Neural progenitor cell (in vitro differentiated cells): ENCODE measurements around the gene PLK2. TPM values are rescaled to one million over a fixed set of nuclear protein-coding genes. Genes with fewer than 3 reads are reported as not detected.

Source experiments
- DNase-seq: peaks from one replicate; pipeline ENCODE4 v3.0.0-alpha.2; 2016; ENCODE audit warnings: low spot score
- H2AFZ ChIP-seq: fragments of 200-600 bp; sonication (generic); replicated peaks from 2 replicates; pipeline ENCODE4 v1.6.1; 2016; ENCODE audit warnings: antibody characterized with exemption
- H3F3A ChIP-seq: fragments of 200-600 bp; sonication (generic); 2 replicates; pipeline ENCODE4 v1.6.1; 2016; ENCODE audit warnings: antibody characterized with exemption, low read depth
- H3K27ac ChIP-seq: fragments of 200-600 bp; sonication (generic); 2 replicates; pipeline ENCODE4 v1.5.1; 2016; ENCODE audit warnings: mild to moderate bottlenecking
- H3K27me3 ChIP-seq: fragments of 200-600 bp; sonication (generic); 2 replicates; pipeline ENCODE4 v1.6.1; 2016; ENCODE audit warnings: mild to moderate bottlenecking, moderate library complexity
- H3K36me3 ChIP-seq: fragments of 200-600 bp; sonication (generic); 2 replicates; pipeline ENCODE4 v1.5.1; 2016
- H3K4me1 ChIP-seq: fragments of 200-600 bp; sonication (generic); 2 replicates; pipeline ENCODE4 v1.6.1; 2016; ENCODE audit warnings: mixed run types
- H3K4me2 ChIP-seq: fragments of 200-600 bp; sonication (generic); 2 replicates; pipeline ENCODE4 v1.6.1; 2016
- H3K4me3 ChIP-seq: fragments of 200-600 bp; sonication (generic); 2 replicates; pipeline ENCODE4 v1.5.1; 2016
- H3K79me2 ChIP-seq: fragments of 200-600 bp; sonication (generic); 2 replicates; pipeline ENCODE4 v1.6.1; 2016; ENCODE audit warnings: low read depth
- H3K9ac ChIP-seq: fragments of 200-600 bp; sonication (generic); 2 replicates; pipeline ENCODE4 v1.6.1; 2016
- H3K9me3 ChIP-seq: fragments of 200-600 bp; sonication (generic); 2 replicates; pipeline ENCODE4 v1.5.1; 2016; ENCODE audit warnings: low read depth
- H4K20me1 ChIP-seq: fragments of 200-600 bp; sonication (generic); 2 replicates; pipeline ENCODE4 v1.6.1; 2016; ENCODE audit warnings: low read depth
- H3K27ac Mint-ChIP-seq: 3 replicates; pipeline ENCODE4 v1.8.0; 2021; ENCODE audit warnings: mixed read lengths
- H3K27me3 Mint-ChIP-seq: 2 replicates; pipeline ENCODE4 v1.8.0; 2022; ENCODE audit warnings: low read depth, mild to moderate bottlenecking, inconsistent platforms, moderate library complexity, mixed read lengths; ENCODE audit not compliant: insufficient read depth
- H3K36me3 Mint-ChIP-seq: 3 replicates; pipeline ENCODE4 v1.8.0; 2021; ENCODE audit warnings: mixed read lengths
- H3K4me1 Mint-ChIP-seq: 3 replicates; pipeline ENCODE4 v1.8.0; 2021; ENCODE audit warnings: mixed read lengths
- H3K4me3 Mint-ChIP-seq: 3 replicates; pipeline ENCODE4 v1.8.0; 2021; ENCODE audit warnings: mild to moderate bottlenecking, moderate library complexity, mixed read lengths
- H3K9me3 Mint-ChIP-seq: 3 replicates; pipeline ENCODE4 v1.8.0; 2020; ENCODE audit warnings: mixed read lengths
- EZH2 ChIP-seq: fragments of 200-600 bp; sonication (generic); IDR thresholded peaks from 2 replicates; pipeline ENCODE4 v1.6.1; 2017; ENCODE audit warnings: antibody characterized with exemption, mild to moderate bottlenecking, moderate library complexity
- EZH2phosphoT487 ChIP-seq: fragments of 200-600 bp; sonication (generic); IDR thresholded peaks from 2 replicates; pipeline ENCODE4 v1.6.1; 2017; ENCODE audit warnings: antibody characterized with exemption
- total RNA-seq: library from RNA; depleted of rRNA; stranded (reverse); fragments of >200 nt; gene quantifications from 2 replicates; pipeline ENCODE4 v1.2.3, GENCODE V29; 2015; ENCODE audit warnings: low replicate concordance
- TF ChIP-seq, protein P1 (sequence below): fragments of 200-600 bp; sonication (generic); IDR thresholded peaks from 2 replicates; pipeline ENCODE4 v1.5.1; 2017; ENCODE audit warnings: antibody characterized with exemption, mild to moderate bottlenecking

PLK2 gene
- total RNA-seq, 1 donor from 2014 or later, result 10.1 TPM

DNA sequence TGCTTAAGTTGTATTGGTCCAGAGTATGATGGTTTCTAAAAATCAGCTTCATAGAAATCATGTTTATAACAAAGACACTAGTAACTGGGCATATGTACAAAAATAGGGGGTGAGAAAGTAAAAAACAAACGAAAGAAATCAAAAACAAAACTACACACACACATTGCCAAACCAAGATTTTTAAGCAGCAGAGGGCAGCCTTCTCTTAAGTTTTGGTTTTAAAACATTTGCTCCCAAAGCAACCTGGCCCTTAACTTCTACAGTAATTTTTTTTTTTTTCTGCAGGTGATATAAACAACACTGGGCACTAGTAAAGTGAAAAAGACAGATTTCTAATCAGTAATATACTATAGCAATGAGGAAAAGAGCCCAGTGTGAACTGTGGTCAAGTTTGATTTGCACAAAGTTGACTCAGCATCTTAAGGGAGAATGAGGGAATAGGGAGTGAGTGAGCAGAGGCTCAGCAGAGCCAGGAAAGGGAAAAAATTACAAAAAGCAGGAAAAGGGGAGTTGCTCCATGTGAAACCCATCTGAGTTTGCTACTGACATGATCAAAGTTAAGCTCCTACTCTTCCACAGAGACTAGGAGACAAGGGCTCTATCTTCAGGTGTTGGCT is 18.0 kb upstream of the PLK2 start:
- H3K9me3 ChIP-seq, result no peaks in the 10 kb centered on the region
- no peak overlapping the region for H3K9ac ChIP-seq
- H2AFZ ChIP-seq, result no peak overlapping the region
- peak; percentile 6 for DNase-seq
- no peak overlapping the region for H3K27ac ChIP-seq
- TF ChIP-seq, protein P1, sequence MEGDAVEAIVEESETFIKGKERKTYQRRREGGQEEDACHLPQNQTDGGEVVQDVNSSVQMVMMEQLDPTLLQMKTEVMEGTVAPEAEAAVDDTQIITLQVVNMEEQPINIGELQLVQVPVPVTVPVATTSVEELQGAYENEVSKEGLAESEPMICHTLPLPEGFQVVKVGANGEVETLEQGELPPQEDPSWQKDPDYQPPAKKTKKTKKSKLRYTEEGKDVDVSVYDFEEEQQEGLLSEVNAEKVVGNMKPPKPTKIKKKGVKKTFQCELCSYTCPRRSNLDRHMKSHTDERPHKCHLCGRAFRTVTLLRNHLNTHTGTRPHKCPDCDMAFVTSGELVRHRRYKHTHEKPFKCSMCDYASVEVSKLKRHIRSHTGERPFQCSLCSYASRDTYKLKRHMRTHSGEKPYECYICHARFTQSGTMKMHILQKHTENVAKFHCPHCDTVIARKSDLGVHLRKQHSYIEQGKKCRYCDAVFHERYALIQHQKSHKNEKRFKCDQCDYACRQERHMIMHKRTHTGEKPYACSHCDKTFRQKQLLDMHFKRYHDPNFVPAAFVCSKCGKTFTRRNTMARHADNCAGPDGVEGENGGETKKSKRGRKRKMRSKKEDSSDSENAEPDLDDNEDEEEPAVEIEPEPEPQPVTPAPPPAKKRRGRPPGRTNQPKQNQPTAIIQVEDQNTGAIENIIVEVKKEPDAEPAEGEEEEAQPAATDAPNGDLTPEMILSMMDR, result peak; percentile 46
- no peak for TF ChIP-seq EZH2phosphoT487
- no peaks in the 10 kb centered on the region for H3K36me3 ChIP-seq
- Mint-ChIP-seq H3K9me3 (peaks cover 16% of the 10 kb centered on the region), H3K4me1 (no peaks in the 10 kb centered on the region), H3K4me3 (no peak overlapping the region), H3K36me3 (peaks cover 2% of the 10 kb centered on the region), H3K27me3 (no peaks in the 10 kb centered on the region), H3K27ac (no peak overlapping the region)
- H3K27me3 ChIP-seq, result no peaks in the 10 kb centered on the region
- H4K20me1 ChIP-seq, result no peaks in the 10 kb centered on the region
- no peak overlapping the region for H3K4me2 ChIP-seq
- no peaks in the 10 kb centered on the region for H3K79me2 ChIP-seq
- H3K4me1 ChIP-seq, result no peaks in the 10 kb centered on the region
- no peak overlapping the region for H3K4me3 ChIP-seq
- H3F3A ChIP-seq, result no peaks in the 10 kb centered on the region

DNA sequence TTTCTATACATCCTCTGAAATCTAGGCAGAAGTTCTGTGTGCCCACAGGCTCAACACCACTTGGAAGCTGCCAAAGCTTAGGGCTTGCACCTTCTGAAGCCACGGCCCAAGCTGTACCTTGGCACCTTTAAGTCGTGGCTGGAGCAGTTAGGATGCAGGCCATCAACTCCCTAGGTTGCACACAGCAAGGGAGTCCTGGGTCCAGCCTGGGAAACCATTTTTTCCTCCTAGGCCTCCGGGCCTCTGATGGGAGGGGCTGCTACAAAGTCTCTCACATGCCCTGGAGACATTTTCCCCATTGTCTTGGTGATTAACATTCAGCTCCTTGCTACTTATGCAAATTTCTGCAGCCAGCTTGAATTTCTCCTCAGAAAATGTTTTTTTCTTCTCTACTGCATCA is 15.5 kb upstream of the PLK2 start:
- H3K27me3 ChIP-seq, result no peaks in the 10 kb centered on the region
- Mint-ChIP-seq H3K9me3 (peaks cover 20% of the 10 kb centered on the region), H3K36me3 (peaks cover 2% of the 10 kb centered on the region), H3K4me1 (no peaks in the 10 kb centered on the region), H3K27me3 (no peaks in the 10 kb centered on the region), H3K4me3 (no peak overlapping the region), H3K27ac (no peak overlapping the region)
- no peak overlapping the region for H3K4me3 ChIP-seq
- no peaks in the 10 kb centered on the region for H3K36me3 ChIP-seq
- no peaks in the 10 kb centered on the region for H3K9me3 ChIP-seq
- no peak for DNase-seq
- no peak overlapping the region for H2AFZ ChIP-seq
- H3K4me1 ChIP-seq, result no peaks in the 10 kb centered on the region
- H3F3A ChIP-seq, result no peaks in the 10 kb centered on the region
- H4K20me1 ChIP-seq, result no peaks in the 10 kb centered on the region
- H3K79me2 ChIP-seq, result no peaks in the 10 kb centered on the region
- no peak for TF ChIP-seq EZH2
- no peak for TF ChIP-seq EZH2phosphoT487
- TF ChIP-seq, protein P1, result no peak
- no peak overlapping the region for H3K27ac ChIP-seq
- H3K9ac ChIP-seq, result no peak overlapping the region
- H3K4me2 ChIP-seq, result no peak overlapping the region

DNA sequence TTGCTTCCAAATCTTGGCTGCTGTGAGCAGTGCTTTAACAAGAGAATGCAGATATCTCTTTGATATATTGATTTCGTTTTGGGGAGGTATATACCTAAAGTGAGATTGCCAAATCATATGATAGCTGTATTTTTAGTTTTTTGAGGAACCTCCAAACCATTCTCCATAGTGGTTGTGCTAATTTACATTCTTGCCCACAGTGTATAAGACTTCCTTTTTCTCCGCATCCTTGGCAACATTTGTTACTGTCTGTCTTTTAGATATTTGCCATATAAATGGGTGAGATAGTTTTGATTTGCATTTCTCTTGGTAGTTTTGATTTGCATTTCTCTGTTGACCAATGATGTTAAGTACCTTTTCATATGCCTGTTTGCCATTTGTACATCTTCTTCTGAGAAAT is 10.0 kb upstream of the PLK2 start:
- Mint-ChIP-seq H3K4me1 (peaks cover 7% of the 10 kb centered on the region), H3K27me3 (no peaks in the 10 kb centered on the region), H3K27ac (no peak overlapping the region), H3K9me3 (peaks cover 11% of the 10 kb centered on the region), H3K36me3 (no peaks in the 10 kb centered on the region), H3K4me3 (no peak overlapping the region)
- no peak for TF ChIP-seq EZH2phosphoT487
- no peak for TF ChIP-seq EZH2
- TF ChIP-seq, protein P1, result no peak
- Histone ChIP-seq H4K20me1 (no peaks in the 10 kb centered on the region), H3K9me3 (no peaks in the 10 kb centered on the region), H3F3A (no peaks in the 10 kb centered on the region), H2AFZ (no peak overlapping the region), H3K4me2 (no peak overlapping the region), H3K27ac (no peak overlapping the region), H3K79me2 (no peaks in the 10 kb centered on the region), H3K9ac (no peak overlapping the region), H3K27me3 (no peaks in the 10 kb centered on the region), H3K36me3 (no peaks in the 10 kb centered on the region), H3K4me1 (no peaks in the 10 kb centered on the region), H3K4me3 (no peak overlapping the region)
- no peak for DNase-seq
